ENCODE data around the gene TSGA10IP. TPM values are rescaled to one million over a fixed set of nuclear protein-coding genes. Genes with fewer than 3 reads are reported as not detected.

Gene TSGA10IP
- total RNA-seq, 3 donors from 2014 or later, result 0.19 TPM; not detected in 2

DNA sequence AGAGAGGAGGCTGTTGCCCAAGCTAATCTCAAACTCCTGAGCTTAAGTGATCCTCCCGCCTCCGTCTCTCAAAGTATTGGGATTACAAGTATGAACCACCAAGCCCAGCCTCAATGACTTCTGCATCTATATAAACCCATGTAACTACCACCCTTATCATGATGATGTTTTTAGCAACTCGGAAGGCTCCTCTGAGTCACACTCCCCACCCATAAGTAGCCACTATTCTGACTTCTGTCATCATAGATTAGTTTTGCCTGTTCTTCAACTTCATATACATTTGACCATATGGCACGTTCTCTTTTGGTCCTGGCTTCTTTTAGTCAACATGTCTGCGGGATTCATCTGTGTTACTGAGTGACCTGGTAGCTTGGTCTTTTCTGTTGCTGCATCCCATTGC lies 38.7 kb upstream of the TSGA10IP start:
- no peaks in the 10 kb centered on the region for H3K9me3 ChIP-seq
- no peak overlapping the region for H3K4me3 ChIP-seq
- ATAC-seq (no peak), DNase-seq (no peak)
- TF ChIP-seq CTCF (IDR thresholded peaks at IDR 0.05), result no peak
- no peaks in the 10 kb centered on the region for H3K36me3 ChIP-seq (ENCODE audit: low read depth)
- peaks cover 1% of the 10 kb centered on the region for H3K4me1 ChIP-seq (ENCODE audit: low read depth)
- intact Hi-C loops (cut with DNase I, micrococcal nuclease), result no loop called here

- no peak for TF ChIP-seq CTCF (IDR thresholded peaks at IDR 0.05)
- peaks cover 9% of the 10 kb centered on the region for H3K4me1 ChIP-seq (ENCODE audit: low read depth)
- H3K9me3 ChIP-seq, result no peaks in the 10 kb centered on the region
- intact Hi-C loops (cut with DNase I, micrococcal nuclease), result no loop called here
- ATAC-seq (no peak), DNase-seq (no peak)
- no peak overlapping the region for H3K4me3 ChIP-seq
- no peaks in the 10 kb centered on the region for H3K36me3 ChIP-seq (ENCODE audit: low read depth)
Observed at GRCh38 chr11:65907878-65908277, 37.4 kb upstream of the TSGA10IP start.

- no peaks in the 10 kb centered on the region for H3K9me3 ChIP-seq
- intact Hi-C loops (cut with DNase I, micrococcal nuclease), result no loop called here
- DNase-seq (peak in 2 of 3 donors; percentile 35 to 41), ATAC-seq (peak; percentile 37)
- no peak overlapping the region for H3K4me3 ChIP-seq
- TF ChIP-seq CTCF (IDR thresholded peaks at IDR 0.05), result no peak
- H3K4me1 ChIP-seq (ENCODE audit: low read depth), result peaks cover 20% of the 10 kb centered on the region
- no peaks in the 10 kb centered on the region for H3K36me3 ChIP-seq (ENCODE audit: low read depth)
Observed at GRCh38 chr11:65911682-65912568, 33.4 kb upstream of the TSGA10IP start.

DNA sequence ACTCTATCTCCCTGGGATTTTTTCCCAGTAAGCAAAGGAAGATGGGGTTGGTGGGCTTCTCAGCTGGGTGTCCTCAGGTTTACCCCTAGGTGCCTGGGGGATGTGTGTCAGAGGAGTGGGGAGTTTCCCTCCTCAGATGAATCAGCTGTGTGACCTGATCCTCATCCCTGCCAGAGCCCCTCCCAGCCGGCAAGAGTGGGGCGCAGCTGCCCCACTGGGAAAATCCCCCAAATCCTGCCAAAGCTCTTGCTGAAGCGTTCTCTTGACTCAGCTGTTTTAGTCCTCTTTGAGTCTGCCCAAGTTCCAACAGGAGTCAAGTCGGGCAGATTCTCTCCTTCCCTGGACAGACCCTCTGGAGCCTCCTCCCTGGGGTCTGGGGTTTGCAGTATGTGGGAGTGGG lies 32.4 kb upstream of the TSGA10IP start:
- peaks cover 29% of the 10 kb centered on the region for H3K4me1 ChIP-seq (ENCODE audit: low read depth)
- ATAC-seq (no peak), DNase-seq (no peak)
- no peak overlapping the region for H3K4me3 ChIP-seq
- no peak for TF ChIP-seq CTCF (IDR thresholded peaks at IDR 0.05)
- intact Hi-C loops (cut with DNase I, micrococcal nuclease), result no loop called here
- no peaks in the 10 kb centered on the region for H3K9me3 ChIP-seq
- no peaks in the 10 kb centered on the region for H3K36me3 ChIP-seq (ENCODE audit: low read depth)

DNA sequence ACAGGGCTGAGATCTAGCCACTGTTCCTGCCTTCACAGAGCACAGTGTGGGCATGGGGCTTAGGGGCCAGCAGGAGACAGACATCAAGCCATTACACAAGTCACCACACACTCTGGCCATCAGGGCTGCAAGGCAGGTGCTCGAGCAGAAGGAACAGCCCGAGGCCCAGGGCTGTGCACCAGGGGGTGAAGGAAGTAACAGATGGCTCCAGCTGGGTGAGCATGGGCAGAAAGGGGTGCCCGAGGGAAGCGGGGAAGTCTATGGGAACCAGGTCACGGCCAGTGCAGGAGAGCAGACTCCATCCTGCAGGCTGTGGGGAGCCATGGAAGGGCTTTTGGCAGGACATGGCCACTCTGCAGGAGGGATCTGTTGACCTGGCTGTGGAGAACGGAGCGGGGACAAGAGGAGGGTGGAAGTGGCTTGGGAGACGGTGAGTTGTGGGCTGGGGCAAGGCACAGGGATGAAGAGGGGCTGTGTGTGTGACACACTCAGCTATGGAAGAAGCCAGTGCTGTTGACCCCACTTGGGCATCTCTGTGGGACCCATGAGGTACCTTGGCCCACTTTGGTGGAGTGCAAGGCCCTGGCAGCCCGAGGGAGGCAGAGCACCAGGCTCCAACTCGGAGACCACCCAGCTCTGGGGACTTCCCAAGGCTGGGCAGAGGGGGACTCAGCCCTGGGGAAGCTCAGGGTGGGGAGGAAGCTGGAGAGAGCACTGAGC lies 30.0 kb upstream of the TSGA10IP start:
- DNase-seq (no peak), ATAC-seq (no peak)
- H3K36me3 ChIP-seq (ENCODE audit: low read depth), result no peaks in the 10 kb centered on the region
- no peak for TF ChIP-seq CTCF (IDR thresholded peaks at IDR 0.05)
- H3K9me3 ChIP-seq, result no peaks in the 10 kb centered on the region
- no peak overlapping the region for H3K4me3 ChIP-seq
- peaks cover 37% of the 10 kb centered on the region for H3K4me1 ChIP-seq (ENCODE audit: low read depth)
- intact Hi-C loops (cut with DNase I, micrococcal nuclease), result no loop called here

All from mucosa of descending colon (tissue), 3 donors.